GM23338 (cell line): ENCODE data around the gene CHN2.

ENCODE experiments used
- EZH2 ChIP-seq: fragments of 200-600 bp; sonication (generic); IDR thresholded peaks from one replicate; pipeline ENCODE4 v1.8.0; 2017; ENCODE audit warnings: antibody characterized with exemption, mild to moderate bottlenecking, low read depth; ENCODE audit not compliant: unreplicated experiment
- JUNB ChIP-seq: IDR thresholded peaks from one replicate; pipeline ENCODE4 v1.6.1; 2016; ENCODE audit warnings: antibody characterized with exemption; ENCODE audit not compliant: unreplicated experiment
- POLR2AphosphoS5 ChIP-seq: IDR thresholded peaks from 2 replicates; pipeline ENCODE4 v1.6.1; 2016; ENCODE audit warnings: antibody characterized with exemption, low read depth
- TF ChIP-seq, protein P1 (sequence below), 2 experiments: fragments of 200-600 bp in 1 of 2; sonication (generic) in 1 of 2; conservative IDR thresholded peaks; 2 replicates each; pipeline versions ENCODE4 v1.5.1 to v1.6.1; 2016 to 2017; ENCODE audit warnings: antibody characterized with exemption in 2 of 2, low read depth in 2 of 2, mild to moderate bottlenecking in 2 of 2, moderate library complexity in 1 of 2
- TF ChIP-seq, protein P2 (sequence below): IDR thresholded peaks from 2 replicates; pipeline ENCODE4 v1.6.1; 2016; ENCODE audit warnings: antibody characterized with exemption

DNA sequence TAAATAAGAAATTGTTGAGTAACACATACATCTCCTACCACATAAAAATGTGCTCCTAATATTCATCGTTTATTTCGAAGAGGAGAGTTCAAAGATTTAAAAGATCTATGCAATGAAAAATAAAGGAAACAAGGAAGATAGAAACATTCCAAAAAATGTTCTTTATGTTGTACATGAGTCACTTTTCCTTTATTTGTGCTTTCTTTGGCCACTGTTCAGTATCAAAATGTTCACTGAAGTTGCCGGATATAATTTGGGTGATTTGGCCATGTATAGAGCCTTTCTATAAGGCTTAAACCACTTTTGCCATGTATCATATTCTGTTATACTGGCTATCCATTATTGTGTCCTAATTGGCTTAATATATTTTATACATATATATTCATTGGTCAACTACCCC, 306.1 kb downstream of the CHN2 start:
- TF ChIP-seq POLR2AphosphoS5 (no peak), EZH2 (no peak), JUNB (no peak)
- TF ChIP-seq, protein P1, sequence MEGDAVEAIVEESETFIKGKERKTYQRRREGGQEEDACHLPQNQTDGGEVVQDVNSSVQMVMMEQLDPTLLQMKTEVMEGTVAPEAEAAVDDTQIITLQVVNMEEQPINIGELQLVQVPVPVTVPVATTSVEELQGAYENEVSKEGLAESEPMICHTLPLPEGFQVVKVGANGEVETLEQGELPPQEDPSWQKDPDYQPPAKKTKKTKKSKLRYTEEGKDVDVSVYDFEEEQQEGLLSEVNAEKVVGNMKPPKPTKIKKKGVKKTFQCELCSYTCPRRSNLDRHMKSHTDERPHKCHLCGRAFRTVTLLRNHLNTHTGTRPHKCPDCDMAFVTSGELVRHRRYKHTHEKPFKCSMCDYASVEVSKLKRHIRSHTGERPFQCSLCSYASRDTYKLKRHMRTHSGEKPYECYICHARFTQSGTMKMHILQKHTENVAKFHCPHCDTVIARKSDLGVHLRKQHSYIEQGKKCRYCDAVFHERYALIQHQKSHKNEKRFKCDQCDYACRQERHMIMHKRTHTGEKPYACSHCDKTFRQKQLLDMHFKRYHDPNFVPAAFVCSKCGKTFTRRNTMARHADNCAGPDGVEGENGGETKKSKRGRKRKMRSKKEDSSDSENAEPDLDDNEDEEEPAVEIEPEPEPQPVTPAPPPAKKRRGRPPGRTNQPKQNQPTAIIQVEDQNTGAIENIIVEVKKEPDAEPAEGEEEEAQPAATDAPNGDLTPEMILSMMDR (conservative IDR thresholded peaks at IDR 0.05; ENCODE audit: low read depth in 2 of 2) = no peak
- TF ChIP-seq, protein P2, sequence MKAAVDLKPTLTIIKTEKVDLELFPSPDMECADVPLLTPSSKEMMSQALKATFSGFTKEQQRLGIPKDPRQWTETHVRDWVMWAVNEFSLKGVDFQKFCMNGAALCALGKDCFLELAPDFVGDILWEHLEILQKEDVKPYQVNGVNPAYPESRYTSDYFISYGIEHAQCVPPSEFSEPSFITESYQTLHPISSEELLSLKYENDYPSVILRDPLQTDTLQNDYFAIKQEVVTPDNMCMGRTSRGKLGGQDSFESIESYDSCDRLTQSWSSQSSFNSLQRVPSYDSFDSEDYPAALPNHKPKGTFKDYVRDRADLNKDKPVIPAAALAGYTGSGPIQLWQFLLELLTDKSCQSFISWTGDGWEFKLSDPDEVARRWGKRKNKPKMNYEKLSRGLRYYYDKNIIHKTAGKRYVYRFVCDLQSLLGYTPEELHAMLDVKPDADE = no peak
